ENCODE results near the gene FUNDC2. TPM values are rescaled to one million over a fixed set of nuclear protein-coding genes. Genes with fewer than 3 reads are reported as not detected.
A peak's percentile ranks its signal among the peaks of the same experiment; 100 is the strongest.

Gene FUNDC2
- total RNA-seq, 2 donors from 2014 or later: 68.3 to 71.4 TPM

DNA sequence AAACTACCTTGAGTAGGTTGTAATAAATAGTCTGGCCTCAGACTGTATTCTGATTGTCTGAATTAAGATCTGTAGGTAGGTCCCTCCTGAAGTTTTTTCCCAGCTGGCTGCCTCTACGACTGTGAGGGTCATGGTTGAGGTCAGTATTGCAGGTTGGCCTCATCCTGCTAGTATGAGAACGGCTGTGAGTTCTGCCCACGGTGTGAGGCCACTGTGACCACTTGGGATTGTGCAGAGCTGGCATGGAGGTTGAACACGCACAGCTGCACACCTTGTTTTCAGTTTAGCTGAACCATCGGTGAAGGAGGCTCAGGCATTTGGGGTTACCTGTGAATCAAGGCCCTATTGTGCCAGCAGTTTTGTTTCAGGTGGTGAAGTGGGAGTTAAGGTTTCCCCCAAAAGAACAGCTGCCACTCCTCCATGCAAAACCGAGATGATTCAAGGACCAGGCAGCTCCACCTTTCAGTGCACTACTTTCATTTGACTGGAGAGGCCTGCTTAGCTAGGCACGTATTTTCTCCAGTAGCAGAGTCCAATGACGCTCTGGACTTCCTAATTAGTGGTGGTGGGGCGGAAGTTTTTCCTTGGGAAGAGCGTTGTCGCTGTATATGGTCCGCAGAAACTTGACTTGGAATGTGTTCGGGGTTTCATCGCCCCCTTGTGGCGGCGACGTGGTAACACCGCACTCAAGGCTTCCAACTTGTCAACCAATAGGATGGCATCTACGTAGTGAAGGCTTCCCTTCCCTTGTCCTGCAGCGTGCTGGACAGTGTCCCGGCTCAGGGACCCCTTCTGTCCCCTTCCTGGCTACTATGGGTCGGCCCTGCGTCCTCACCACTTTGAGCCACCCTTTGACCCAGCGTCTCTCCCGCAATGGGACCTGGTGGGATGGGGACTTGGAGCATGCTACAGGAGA lies 30.5 kb downstream of the FUNDC2 start:
- Mint-ChIP-seq H3K36me3 (ENCODE audit: low read depth) (peaks cover 3% of the 10 kb centered on the region), H3K27ac (peak overlapping the region; percentile 61), H3K9me3 (peaks cover 45% of the 10 kb centered on the region), H3K27me3 (ENCODE audit: insufficient read depth) (no peaks in the 10 kb centered on the region), H3K4me3 (no peak overlapping the region), H3K4me1 (no peaks in the 10 kb centered on the region)
- H3K4me1 ChIP-seq (ENCODE audit: control insufficient read depth, insufficient read depth, low read length): no peaks in the 10 kb centered on the region
- WGBS, 2 experiments (ENCODE audit: insufficient coverage in 1 of 2, insufficient read length in 1 of 2): 0 to 30% methylated on average over 1 to 25 of the region's 25 CpGs
- H3K9ac ChIP-seq (ENCODE audit: extremely low read depth, low read length, poor library complexity, severe bottlenecking): no peak overlapping the region
- no peaks in the 10 kb centered on the region for H3K27me3 ChIP-seq (ENCODE audit: control insufficient read depth, insufficient read depth, low read length, poor library complexity, severe bottlenecking)
- H3K36me3 ChIP-seq (ENCODE audit: control insufficient read depth, insufficient read depth, low read length): peaks cover under 1% of the 10 kb centered on the region
- TF ChIP-seq, protein P1, sequence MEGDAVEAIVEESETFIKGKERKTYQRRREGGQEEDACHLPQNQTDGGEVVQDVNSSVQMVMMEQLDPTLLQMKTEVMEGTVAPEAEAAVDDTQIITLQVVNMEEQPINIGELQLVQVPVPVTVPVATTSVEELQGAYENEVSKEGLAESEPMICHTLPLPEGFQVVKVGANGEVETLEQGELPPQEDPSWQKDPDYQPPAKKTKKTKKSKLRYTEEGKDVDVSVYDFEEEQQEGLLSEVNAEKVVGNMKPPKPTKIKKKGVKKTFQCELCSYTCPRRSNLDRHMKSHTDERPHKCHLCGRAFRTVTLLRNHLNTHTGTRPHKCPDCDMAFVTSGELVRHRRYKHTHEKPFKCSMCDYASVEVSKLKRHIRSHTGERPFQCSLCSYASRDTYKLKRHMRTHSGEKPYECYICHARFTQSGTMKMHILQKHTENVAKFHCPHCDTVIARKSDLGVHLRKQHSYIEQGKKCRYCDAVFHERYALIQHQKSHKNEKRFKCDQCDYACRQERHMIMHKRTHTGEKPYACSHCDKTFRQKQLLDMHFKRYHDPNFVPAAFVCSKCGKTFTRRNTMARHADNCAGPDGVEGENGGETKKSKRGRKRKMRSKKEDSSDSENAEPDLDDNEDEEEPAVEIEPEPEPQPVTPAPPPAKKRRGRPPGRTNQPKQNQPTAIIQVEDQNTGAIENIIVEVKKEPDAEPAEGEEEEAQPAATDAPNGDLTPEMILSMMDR (conservative IDR thresholded peaks at IDR 0.05): peak; percentile 82
- DNase-seq: peak; percentile 85
- H3K9me3 ChIP-seq (ENCODE audit: control insufficient read depth, low read length): no peaks in the 10 kb centered on the region
- no peak overlapping the region for H3K4me3 ChIP-seq (ENCODE audit: low read length)
- H3K27ac ChIP-seq (ENCODE audit: low read depth, low read length): no peak overlapping the region

- H3K9me3 Mint-ChIP-seq: peaks cover 36% of the 10 kb centered on the region
- no peak overlapping the region for H3K4me3 Mint-ChIP-seq
These were observed 35.1 kb downstream of the FUNDC2 start for GRCh38 chrX:155061760-155062159.

GRCh38 chrX:155065035-155065734 lies 38.5 kb downstream of the FUNDC2 start:
- Mint-ChIP-seq H3K4me3 (no peak overlapping the region), H3K36me3 (ENCODE audit: low read depth) (no peaks in the 10 kb centered on the region), H3K27ac (no peak overlapping the region), H3K4me1 (peaks cover 4% of the 10 kb centered on the region), H3K9me3 (peaks cover 42% of the 10 kb centered on the region), H3K27me3 (ENCODE audit: insufficient read depth) (no peaks in the 10 kb centered on the region)
- TF ChIP-seq, protein P1 (conservative IDR thresholded peaks at IDR 0.05): no peak
- Histone ChIP-seq H3K4me3 (ENCODE audit: low read length) (no peak overlapping the region), H3K27ac (ENCODE audit: low read depth, low read length) (no peak overlapping the region), H3K9me3 (ENCODE audit: control insufficient read depth, low read length) (no peaks in the 10 kb centered on the region), H3K4me1 (ENCODE audit: control insufficient read depth, insufficient read depth, low read length) (no peaks in the 10 kb centered on the region), H3K27me3 (ENCODE audit: control insufficient read depth, insufficient read depth, low read length, poor library complexity, severe bottlenecking) (no peaks in the 10 kb centered on the region), H3K9ac (ENCODE audit: extremely low read depth, low read length, poor library complexity, severe bottlenecking) (no peak overlapping the region), H3K36me3 (ENCODE audit: control insufficient read depth, insufficient read depth, low read length) (no peaks in the 10 kb centered on the region)
- no peak for DNase-seq
- whole genome bisulfite sequencing, 2 experiments (ENCODE audit: insufficient coverage in 1 of 2, insufficient read length in 1 of 2): 95 to 100% methylated on average over 2 to 8 of the region's 8 CpGs

More at GRCh38 chrX:155061760-155062159, 35.1 kb downstream of the FUNDC2 start:
- H3K4me1 ChIP-seq (ENCODE audit: control insufficient read depth, insufficient read depth, low read length): no peaks in the 10 kb centered on the region
- 94% methylated on average over 3 of the region's 4 CpGs; no CpG with 5 or more reads in 1 of the 2 experiments for WGBS, 2 experiments (ENCODE audit: insufficient coverage in 1 of 2, insufficient read length in 1 of 2)
- no peak overlapping the region for H3K4me3 ChIP-seq (ENCODE audit: low read length)
- no peak overlapping the region for H3K27ac Mint-ChIP-seq
- no peak overlapping the region for H3K9ac ChIP-seq (ENCODE audit: extremely low read depth, low read length, poor library complexity, severe bottlenecking)
- DNase-seq: no peak
- H3K27ac ChIP-seq (ENCODE audit: low read depth, low read length): no peak overlapping the region
- H3K4me1 Mint-ChIP-seq: peaks cover 2% of the 10 kb centered on the region
- H3K9me3 ChIP-seq (ENCODE audit: control insufficient read depth, low read length): no peaks in the 10 kb centered on the region
- TF ChIP-seq, protein P1 (conservative IDR thresholded peaks at IDR 0.05): no peak
- no peaks in the 10 kb centered on the region for H3K36me3 ChIP-seq (ENCODE audit: control insufficient read depth, insufficient read depth, low read length)
- no peaks in the 10 kb centered on the region for H3K27me3 Mint-ChIP-seq (ENCODE audit: insufficient read depth)
- H3K36me3 Mint-ChIP-seq (ENCODE audit: low read depth): no peaks in the 10 kb centered on the region
- no peaks in the 10 kb centered on the region for H3K27me3 ChIP-seq (ENCODE audit: control insufficient read depth, insufficient read depth, low read length, poor library complexity, severe bottlenecking)
